Measurements from ENCODE around the gene SPAG16. TPM values are rescaled to one million over a fixed set of nuclear protein-coding genes. Genes with fewer than 3 reads are reported as not detected.

Gene SPAG16
- total RNA-seq, 1 experiment from 2014 or later = 16.0 TPM

DNA sequence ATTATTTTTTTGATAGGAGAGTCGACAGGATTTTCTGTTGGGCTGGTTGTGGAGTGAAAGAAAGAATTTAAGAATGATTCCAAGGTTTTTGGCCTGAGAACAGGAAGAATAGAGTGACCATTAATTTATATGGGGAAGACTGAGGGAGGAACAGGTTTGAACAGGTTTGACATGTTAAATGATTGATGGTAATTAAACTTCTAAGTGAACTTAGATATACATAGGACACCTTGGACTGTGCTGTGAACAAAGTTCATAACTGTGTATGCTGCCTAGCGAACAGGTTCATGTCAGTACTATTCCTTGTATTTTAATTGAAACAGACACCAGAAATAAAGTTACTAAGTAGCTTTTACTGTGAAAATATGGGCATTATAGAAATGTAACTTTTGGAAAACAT lies 212.0 kb downstream of the SPAG16 start:
- Mint-ChIP-seq H3K27me3 (ENCODE audit: low read depth) (no peaks in the 10 kb centered on the region), H3K4me1 (no peaks in the 10 kb centered on the region), H3K27ac (no peak overlapping the region), H3K9me3 (no peaks in the 10 kb centered on the region), H3K4me3 (no peak overlapping the region), H3K36me3 (no peaks in the 10 kb centered on the region)
- no peak for DNase-seq (ENCODE audit: low spot score)
- no peak for ATAC-seq
- CTCF ChIA-PET = no interaction called here
- no peak for TF ChIP-seq SOX15 (CRISPR knock-in tag; IDR thresholded peaks at IDR 0.05)
- TF ChIP-seq, protein P1, sequence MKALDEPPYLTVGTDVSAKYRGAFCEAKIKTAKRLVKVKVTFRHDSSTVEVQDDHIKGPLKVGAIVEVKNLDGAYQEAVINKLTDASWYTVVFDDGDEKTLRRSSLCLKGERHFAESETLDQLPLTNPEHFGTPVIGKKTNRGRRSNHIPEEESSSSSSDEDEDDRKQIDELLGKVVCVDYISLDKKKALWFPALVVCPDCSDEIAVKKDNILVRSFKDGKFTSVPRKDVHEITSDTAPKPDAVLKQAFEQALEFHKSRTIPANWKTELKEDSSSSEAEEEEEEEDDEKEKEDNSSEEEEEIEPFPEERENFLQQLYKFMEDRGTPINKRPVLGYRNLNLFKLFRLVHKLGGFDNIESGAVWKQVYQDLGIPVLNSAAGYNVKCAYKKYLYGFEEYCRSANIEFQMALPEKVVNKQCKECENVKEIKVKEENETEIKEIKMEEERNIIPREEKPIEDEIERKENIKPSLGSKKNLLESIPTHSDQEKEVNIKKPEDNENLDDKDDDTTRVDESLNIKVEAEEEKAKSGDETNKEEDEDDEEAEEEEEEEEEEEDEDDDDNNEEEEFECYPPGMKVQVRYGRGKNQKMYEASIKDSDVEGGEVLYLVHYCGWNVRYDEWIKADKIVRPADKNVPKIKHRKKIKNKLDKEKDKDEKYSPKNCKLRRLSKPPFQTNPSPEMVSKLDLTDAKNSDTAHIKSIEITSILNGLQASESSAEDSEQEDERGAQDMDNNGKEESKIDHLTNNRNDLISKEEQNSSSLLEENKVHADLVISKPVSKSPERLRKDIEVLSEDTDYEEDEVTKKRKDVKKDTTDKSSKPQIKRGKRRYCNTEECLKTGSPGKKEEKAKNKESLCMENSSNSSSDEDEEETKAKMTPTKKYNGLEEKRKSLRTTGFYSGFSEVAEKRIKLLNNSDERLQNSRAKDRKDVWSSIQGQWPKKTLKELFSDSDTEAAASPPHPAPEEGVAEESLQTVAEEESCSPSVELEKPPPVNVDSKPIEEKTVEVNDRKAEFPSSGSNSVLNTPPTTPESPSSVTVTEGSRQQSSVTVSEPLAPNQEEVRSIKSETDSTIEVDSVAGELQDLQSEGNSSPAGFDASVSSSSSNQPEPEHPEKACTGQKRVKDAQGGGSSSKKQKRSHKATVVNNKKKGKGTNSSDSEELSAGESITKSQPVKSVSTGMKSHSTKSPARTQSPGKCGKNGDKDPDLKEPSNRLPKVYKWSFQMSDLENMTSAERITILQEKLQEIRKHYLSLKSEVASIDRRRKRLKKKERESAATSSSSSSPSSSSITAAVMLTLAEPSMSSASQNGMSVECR (CRISPR knock-in tag; IDR thresholded peaks at IDR 0.05; ENCODE audit: borderline replicate concordance) = no peak
- TF ChIP-seq, protein P2, sequence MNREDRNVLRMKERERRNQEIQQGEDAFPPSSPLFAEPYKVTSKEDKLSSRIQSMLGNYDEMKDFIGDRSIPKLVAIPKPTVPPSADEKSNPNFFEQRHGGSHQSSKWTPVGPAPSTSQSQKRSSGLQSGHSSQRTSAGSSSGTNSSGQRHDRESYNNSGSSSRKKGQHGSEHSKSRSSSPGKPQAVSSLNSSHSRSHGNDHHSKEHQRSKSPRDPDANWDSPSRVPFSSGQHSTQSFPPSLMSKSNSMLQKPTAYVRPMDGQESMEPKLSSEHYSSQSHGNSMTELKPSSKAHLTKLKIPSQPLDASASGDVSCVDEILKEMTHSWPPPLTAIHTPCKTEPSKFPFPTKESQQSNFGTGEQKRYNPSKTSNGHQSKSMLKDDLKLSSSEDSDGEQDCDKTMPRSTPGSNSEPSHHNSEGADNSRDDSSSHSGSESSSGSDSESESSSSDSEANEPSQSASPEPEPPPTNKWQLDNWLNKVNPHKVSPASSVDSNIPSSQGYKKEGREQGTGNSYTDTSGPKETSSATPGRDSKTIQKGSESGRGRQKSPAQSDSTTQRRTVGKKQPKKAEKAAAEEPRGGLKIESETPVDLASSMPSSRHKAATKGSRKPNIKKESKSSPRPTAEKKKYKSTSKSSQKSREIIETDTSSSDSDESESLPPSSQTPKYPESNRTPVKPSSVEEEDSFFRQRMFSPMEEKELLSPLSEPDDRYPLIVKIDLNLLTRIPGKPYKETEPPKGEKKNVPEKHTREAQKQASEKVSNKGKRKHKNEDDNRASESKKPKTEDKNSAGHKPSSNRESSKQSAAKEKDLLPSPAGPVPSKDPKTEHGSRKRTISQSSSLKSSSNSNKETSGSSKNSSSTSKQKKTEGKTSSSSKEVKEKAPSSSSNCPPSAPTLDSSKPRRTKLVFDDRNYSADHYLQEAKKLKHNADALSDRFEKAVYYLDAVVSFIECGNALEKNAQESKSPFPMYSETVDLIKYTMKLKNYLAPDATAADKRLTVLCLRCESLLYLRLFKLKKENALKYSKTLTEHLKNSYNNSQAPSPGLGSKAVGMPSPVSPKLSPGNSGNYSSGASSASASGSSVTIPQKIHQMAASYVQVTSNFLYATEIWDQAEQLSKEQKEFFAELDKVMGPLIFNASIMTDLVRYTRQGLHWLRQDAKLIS (CRISPR knock-in tag; IDR thresholded peaks at IDR 0.05; ENCODE audit: borderline replicate concordance) = no peak
- no peak for TF ChIP-seq EMX1 (CRISPR knock-in tag; IDR thresholded peaks at IDR 0.05)
- TF ChIP-seq TP53 (CRISPR knock-in tag; IDR thresholded peaks at IDR 0.05) = no peak
- TF ChIP-seq NR1H2 (CRISPR knock-in tag; IDR thresholded peaks at IDR 0.05) = no peak
- TF ChIP-seq, protein P3, sequence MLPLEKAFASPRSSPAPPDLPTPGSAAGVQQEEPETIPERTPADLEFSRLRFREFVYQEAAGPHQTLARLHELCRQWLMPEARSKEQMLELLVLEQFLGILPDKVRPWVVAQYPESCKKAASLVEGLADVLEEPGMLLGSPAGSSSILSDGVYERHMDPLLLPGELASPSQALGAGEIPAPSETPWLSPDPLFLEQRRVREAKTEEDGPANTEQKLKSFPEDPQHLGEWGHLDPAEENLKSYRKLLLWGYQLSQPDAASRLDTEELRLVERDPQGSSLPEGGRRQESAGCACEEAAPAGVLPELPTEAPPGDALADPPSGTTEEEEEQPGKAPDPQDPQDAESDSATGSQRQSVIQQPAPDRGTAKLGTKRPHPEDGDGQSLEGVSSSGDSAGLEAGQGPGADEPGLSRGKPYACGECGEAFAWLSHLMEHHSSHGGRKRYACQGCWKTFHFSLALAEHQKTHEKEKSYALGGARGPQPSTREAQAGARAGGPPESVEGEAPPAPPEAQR (CRISPR knock-in tag; IDR thresholded peaks at IDR 0.05) = no peak
- no peak for TF ChIP-seq ZNF121 (CRISPR knock-in tag; IDR thresholded peaks at IDR 0.05)
- TF ChIP-seq CREB1 (CRISPR knock-in tag; IDR thresholded peaks at IDR 0.05) = no peak
- no peak for TF ChIP-seq PRRX2 (CRISPR knock-in tag; IDR thresholded peaks at IDR 0.05)
- no peak for TF ChIP-seq GTF2I (CRISPR knock-in tag; conservative IDR thresholded peaks at IDR 0.05)
- TF ChIP-seq ATF1 (CRISPR knock-in tag; IDR thresholded peaks at IDR 0.05) = no peak
- no peak for TF ChIP-seq JUN (CRISPR knock-in tag; IDR thresholded peaks at IDR 0.05)
- TF ChIP-seq MYBL2 (CRISPR knock-in tag; IDR thresholded peaks at IDR 0.05) = no peak
- TF ChIP-seq ZNF317 (CRISPR knock-in tag; IDR thresholded peaks at IDR 0.05; ENCODE audit: borderline replicate concordance, low read depth) = no peak
- no peak for TF ChIP-seq FOXP1 (CRISPR knock-in tag; IDR thresholded peaks at IDR 0.05; ENCODE audit: borderline replicate concordance)
- TF ChIP-seq ZNF396 (CRISPR knock-in tag; IDR thresholded peaks at IDR 0.05; ENCODE audit: borderline replicate concordance) = no peak
- POLR2A ChIA-PET = no interaction called here

DNA sequence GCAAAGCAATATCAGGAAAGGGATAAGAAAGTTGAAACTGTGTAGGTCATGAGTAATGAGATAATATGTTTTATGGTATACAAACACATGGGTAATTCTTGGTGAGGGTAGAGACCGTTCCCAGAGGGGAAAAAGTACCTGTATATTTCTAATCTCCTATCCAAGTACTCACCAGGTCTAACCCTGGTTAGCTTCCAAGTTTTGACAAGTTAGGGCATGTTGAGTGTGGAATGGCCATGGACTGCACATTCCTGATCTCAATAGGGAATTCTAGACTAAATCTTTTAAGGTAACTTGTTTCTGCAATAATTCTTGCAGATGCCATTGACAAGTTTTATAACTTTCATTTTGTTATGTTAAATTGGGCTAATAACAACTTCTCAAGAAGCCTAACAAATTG lies 216.6 kb downstream of the SPAG16 start:
- POLR2A ChIA-PET = no interaction called here
- H3K4me3 Mint-ChIP-seq = no peak overlapping the region
- CTCF ChIA-PET = no interaction called here
- no peak overlapping the region for H3K27ac Mint-ChIP-seq
- H3K9me3 Mint-ChIP-seq = no peaks in the 10 kb centered on the region
- ATAC-seq (no peak), DNase-seq (ENCODE audit: low spot score) (no peak)
- H3K36me3 Mint-ChIP-seq = no peaks in the 10 kb centered on the region
- H3K4me1 Mint-ChIP-seq = peaks cover 2% of the 10 kb centered on the region; the same call in 1 of the 2 replicates
- H3K27me3 Mint-ChIP-seq (ENCODE audit: low read depth) = no peaks in the 10 kb centered on the region
- TF ChIP-seq SMAD4 (CRISPR knock-in tag; IDR thresholded peaks at IDR 0.05) (no peak), SP1 (CRISPR knock-in tag; conservative IDR thresholded peaks at IDR 0.05) (no peak), NFYB (CRISPR knock-in tag; conservative IDR thresholded peaks at IDR 0.05; ENCODE audit: low read depth) (no peak), NFE2L1 (CRISPR knock-in tag; IDR thresholded peaks at IDR 0.05) (no peak), EMX1 (CRISPR knock-in tag; IDR thresholded peaks at IDR 0.05) (no peak), KAT7 (CRISPR knock-in tag; IDR thresholded peaks at IDR 0.05; ENCODE audit: borderline replicate concordance) (no peak), IRF2 (CRISPR knock-in tag; IDR thresholded peaks at IDR 0.05; ENCODE audit: borderline replicate concordance, low read depth) (no peak), ZNF219 (CRISPR knock-in tag; IDR thresholded peaks at IDR 0.05; ENCODE audit: borderline replicate concordance) (no peak), ZNF232 (CRISPR knock-in tag; IDR thresholded peaks at IDR 0.05) (no peak)
- TF ChIP-seq, protein P4, sequence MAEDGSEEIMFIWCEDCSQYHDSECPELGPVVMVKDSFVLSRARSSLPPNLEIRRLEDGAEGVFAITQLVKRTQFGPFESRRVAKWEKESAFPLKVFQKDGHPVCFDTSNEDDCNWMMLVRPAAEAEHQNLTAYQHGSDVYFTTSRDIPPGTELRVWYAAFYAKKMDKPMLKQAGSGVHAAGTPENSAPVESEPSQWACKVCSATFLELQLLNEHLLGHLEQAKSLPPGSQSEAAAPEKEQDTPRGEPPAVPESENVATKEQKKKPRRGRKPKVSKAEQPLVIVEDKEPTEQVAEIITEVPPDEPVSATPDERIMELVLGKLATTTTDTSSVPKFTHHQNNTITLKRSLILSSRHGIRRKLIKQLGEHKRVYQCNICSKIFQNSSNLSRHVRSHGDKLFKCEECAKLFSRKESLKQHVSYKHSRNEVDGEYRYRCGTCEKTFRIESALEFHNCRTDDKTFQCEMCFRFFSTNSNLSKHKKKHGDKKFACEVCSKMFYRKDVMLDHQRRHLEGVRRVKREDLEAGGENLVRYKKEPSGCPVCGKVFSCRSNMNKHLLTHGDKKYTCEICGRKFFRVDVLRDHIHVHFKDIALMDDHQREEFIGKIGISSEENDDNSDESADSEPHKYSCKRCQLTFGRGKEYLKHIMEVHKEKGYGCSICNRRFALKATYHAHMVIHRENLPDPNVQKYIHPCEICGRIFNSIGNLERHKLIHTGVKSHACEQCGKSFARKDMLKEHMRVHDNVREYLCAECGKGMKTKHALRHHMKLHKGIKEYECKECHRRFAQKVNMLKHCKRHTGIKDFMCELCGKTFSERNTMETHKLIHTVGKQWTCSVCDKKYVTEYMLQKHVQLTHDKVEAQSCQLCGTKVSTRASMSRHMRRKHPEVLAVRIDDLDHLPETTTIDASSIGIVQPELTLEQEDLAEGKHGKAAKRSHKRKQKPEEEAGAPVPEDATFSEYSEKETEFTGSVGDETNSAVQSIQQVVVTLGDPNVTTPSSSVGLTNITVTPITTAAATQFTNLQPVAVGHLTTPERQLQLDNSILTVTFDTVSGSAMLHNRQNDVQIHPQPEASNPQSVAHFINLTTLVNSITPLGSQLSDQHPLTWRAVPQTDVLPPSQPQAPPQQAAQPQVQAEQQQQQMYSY (CRISPR knock-in tag; IDR thresholded peaks at IDR 0.05) = no peak
